Heart left ventricle (tissue), 13 donors: ENCODE data around the gene PALLD.

Experiments
- POLR2A ChIP-seq, 2 donors: fragments of 450-650 bp; IDR thresholded peaks; one replicate each; pipeline ENCODE4 v1.6.1; 2017; ENCODE audit warnings: antibody characterized with exemption in 2 of 2, mild to moderate bottlenecking in 2 of 2, moderate library complexity in 2 of 2
- TF ChIP-seq, protein P1 (sequence below), 12 donors: fragments of 200-600 bp; sonication (generic) in 4 of 12; IDR thresholded peaks; one replicate each; pipeline versions ENCODE4 v1.5.0 to v1.8.0; 2018 to 2022; ENCODE audit warnings: antibody characterized with exemption in 12 of 12, mild to moderate bottlenecking in 5 of 12
- donor health status: ischemic (EF 13 %, LVEDD 7.1; RV severe dilation, severe dysfunction).
- donor health status: DM: no; HTN: yes; CAD: no.
- donor health status: DM: no; HTN: no; CAD: no.
- donor health status: ischemic (EF 25% LVEDD 6.9; RV normal size, moderate dysfunction).
- donor health status: ischemic (EF 25% LVEDD 5.7; RV mildly dilated, moderate dysfunction).
- donor health status: ischemic (EF 35%, LVEDD 5.7; RV mildly dilated, moderate dysfunction).
- donor health status: nonischemic (EF 11% LVEDD 7.7; RV severe dilation, severe dysfunction).
- donor health status: DM: yes; HTN: yes; CAD: no.
- donor health status: PGD.
- donor health status: ischemic (EF 29% LVEDD 5.4; RV normal size, mild dysfunction).
- donor health status: nonischemic (EF 23%, LVEDD 6.1; RV moderate dilation, normal function).

- TF ChIP-seq, protein P1, sequence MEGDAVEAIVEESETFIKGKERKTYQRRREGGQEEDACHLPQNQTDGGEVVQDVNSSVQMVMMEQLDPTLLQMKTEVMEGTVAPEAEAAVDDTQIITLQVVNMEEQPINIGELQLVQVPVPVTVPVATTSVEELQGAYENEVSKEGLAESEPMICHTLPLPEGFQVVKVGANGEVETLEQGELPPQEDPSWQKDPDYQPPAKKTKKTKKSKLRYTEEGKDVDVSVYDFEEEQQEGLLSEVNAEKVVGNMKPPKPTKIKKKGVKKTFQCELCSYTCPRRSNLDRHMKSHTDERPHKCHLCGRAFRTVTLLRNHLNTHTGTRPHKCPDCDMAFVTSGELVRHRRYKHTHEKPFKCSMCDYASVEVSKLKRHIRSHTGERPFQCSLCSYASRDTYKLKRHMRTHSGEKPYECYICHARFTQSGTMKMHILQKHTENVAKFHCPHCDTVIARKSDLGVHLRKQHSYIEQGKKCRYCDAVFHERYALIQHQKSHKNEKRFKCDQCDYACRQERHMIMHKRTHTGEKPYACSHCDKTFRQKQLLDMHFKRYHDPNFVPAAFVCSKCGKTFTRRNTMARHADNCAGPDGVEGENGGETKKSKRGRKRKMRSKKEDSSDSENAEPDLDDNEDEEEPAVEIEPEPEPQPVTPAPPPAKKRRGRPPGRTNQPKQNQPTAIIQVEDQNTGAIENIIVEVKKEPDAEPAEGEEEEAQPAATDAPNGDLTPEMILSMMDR (IDR thresholded peaks at IDR 0.05), result no peak
- no peak for TF ChIP-seq POLR2A (IDR thresholded peaks at IDR 0.05)
Measured at GRCh38 chr4:168629566-168629965, 132.7 kb downstream of the PALLD start.
